HCT116 (cell line): ENCODE measurements around the gene SLC6A7. TPM values are rescaled to one million over a fixed set of nuclear protein-coding genes. Genes with fewer than 3 reads are reported as not detected.

Experiments used
- ATAC-seq: fragments of 200-7000 bp; cut with Tn5 transposase; 2 replicates; pipeline ENCODE4 v1.9.1; 2020; ENCODE audit warnings: mild to moderate bottlenecking, moderate library complexity
- BruUV-seq: library from RNA; stranded (reverse); fragments of 400-500 nt; replicated peaks from 2 replicates; lab custom pipeline; 2021; lab: Mats Ljungman, UMichigan
- CTCF ChIA-PET: fragments of 300-600 bp; sonication (Branson Sonifier 250); formaldehyde crosslinking; loops from one replicate; lab custom pipeline; 2021; ENCODE audit warnings: antibody characterized with exemption; lab: Charles Lee
- POLR2A ChIA-PET: fragments of 300-600, 350-600 bp; sonication (Branson Sonifier 250); formaldehyde crosslinking; loops from one replicate; lab custom pipeline; 2021; ENCODE audit warnings: antibody characterized with exemption; lab: Charles Lee
- RAD21 ChIA-PET, 2 experiments: fragments of 300-600 bp; sonication (Branson Sonifier 250); formaldehyde crosslinking; loops; one replicate each; lab custom pipeline; 2023; ENCODE audit warnings: low total read pairs in 2 of 2; ENCODE audit not compliant: uncharacterized antibody in 2 of 2, unreplicated experiment in 2 of 2, low non-redundant PET in 1 of 2; lab: Charles Lee
- DNase-seq: peaks from one replicate; pipeline ENCODE4 v3.0.0-alpha.2; 2010; ENCODE audit warnings: low read depth, low spot score
- H2AFZ ChIP-seq: fragments of 200-600 bp; shearing (Covaris generic), sonication (generic); 2 replicates; pipeline ENCODE4 v1.6.1; 2017; ENCODE audit warnings: low read depth, mixed run types, mixed read lengths, antibody characterized with exemption, low read length; ENCODE audit not compliant: poor library complexity, severe bottlenecking
- H3K27ac ChIP-seq: 2 replicates; pipeline ENCODE4 v1.5.1; 2012; ENCODE audit warnings: low read depth, low read length
- H3K27me3 ChIP-seq: fragments of 200-600 bp; sonication (generic); 2 replicates; pipeline ENCODE4 v1.6.1; 2016; ENCODE audit warnings: mixed run types, low read length, mixed read lengths; ENCODE audit not compliant: insufficient read depth
- H3K36me3 ChIP-seq, 2 experiments: fragments of 200-500 bp in 1 of 2; fragments of 200-600 bp in 1 of 2; sonication (Bioruptor generic) in 1 of 2; sonication (generic) in 1 of 2; 2 replicates each; pipeline versions ENCODE4 v1.5.1 to v1.6.1; 2014 to 2016; ENCODE audit warnings: low read length in 2 of 2, inconsistent platforms in 1 of 2, mixed read lengths in 1 of 2, mixed run types in 1 of 2; ENCODE audit not compliant: insufficient read depth in 2 of 2, control insufficient read depth in 1 of 2
- H3K4me1 ChIP-seq, 2 experiments: fragments of 200-600 bp in 1 of 2; sonication (generic) in 1 of 2; 2 replicates each; pipeline versions ENCODE4 v1.5.1 to v1.6.1; 2012 to 2017; ENCODE audit warnings: low read length in 2 of 2, inconsistent platforms in 1 of 2, mild to moderate bottlenecking in 1 of 2, mixed read lengths in 1 of 2, mixed run types in 1 of 2, moderate library complexity in 1 of 2; ENCODE audit not compliant: insufficient read depth in 2 of 2, control insufficient read depth in 1 of 2
- H3K4me2 ChIP-seq: fragments of 200-600 bp; sonication (generic); 2 replicates; pipeline ENCODE4 v1.6.1; 2017; ENCODE audit warnings: mixed run types, low read length, mixed read lengths
- H3K4me3 ChIP-seq, 2 experiments: fragments of 200-600 bp in 1 of 2; sonication (generic) in 1 of 2; replicated peaks in 1 of 2; 2 replicates each; pipeline ENCODE4 v1.5.1; 2011 to 2016; ENCODE audit warnings: low read length in 2 of 2, control low read depth in 1 of 2, low read depth in 1 of 2, mild to moderate bottlenecking in 1 of 2, mixed read lengths in 1 of 2, mixed run types in 1 of 2
- H3K79me2 ChIP-seq: fragments of 200-600 bp; sonication (generic); 2 replicates; pipeline ENCODE4 v1.6.1; 2017; ENCODE audit warnings: mild to moderate bottlenecking, mixed run types, low read length, moderate library complexity, mixed read lengths; ENCODE audit not compliant: insufficient read depth
- H3K9ac ChIP-seq: fragments of 200-600 bp; sonication (generic); 2 replicates; pipeline ENCODE4 v1.6.1; 2016; ENCODE audit warnings: low read length, mixed read lengths
- H3K9me2 ChIP-seq: fragments of 200-600 bp; sonication (generic), shearing (Covaris generic); 2 replicates; pipeline ENCODE4 v1.6.1; 2017; ENCODE audit warnings: mixed run types, mild to moderate bottlenecking, moderate library complexity; ENCODE audit not compliant: insufficient read depth
- H3K9me3 ChIP-seq, 2 experiments: fragments of 200-500 bp in 1 of 2; fragments of 200-600 bp in 1 of 2; sonication (Bioruptor generic) in 1 of 2; sonication (generic) in 1 of 2; 2 replicates each; pipeline ENCODE4 v1.6.1; 2014 to 2017; ENCODE audit warnings: low read length in 2 of 2, mixed read lengths in 2 of 2, inconsistent platforms in 1 of 2, low read depth in 1 of 2, mild to moderate bottlenecking in 1 of 2, mixed run types in 1 of 2, moderate library complexity in 1 of 2; ENCODE audit not compliant: control insufficient read depth in 1 of 2, insufficient read depth in 1 of 2
- H4K20me1 ChIP-seq: fragments of 200-600 bp; sonication (generic), shearing (Covaris generic); 2 replicates; pipeline ENCODE4 v1.6.1; 2017; ENCODE audit warnings: mixed run types, mild to moderate bottlenecking, moderate library complexity; ENCODE audit not compliant: insufficient read depth
- ATF3 ChIP-seq: IDR thresholded peaks from 2 replicates; pipeline ENCODE4 v1.6.1; 2012
- ELF1 ChIP-seq: IDR thresholded peaks from 2 replicates; pipeline ENCODE4 v1.6.1; 2012; ENCODE audit warnings: low read depth, borderline replicate concordance
- EZH2phosphoT487 ChIP-seq: fragments of 200-600 bp; IDR thresholded peaks from 2 replicates; pipeline ENCODE4 v1.6.1; 2018; ENCODE audit warnings: antibody characterized with exemption, borderline replicate concordance
- FOSL1 ChIP-seq: IDR thresholded peaks from 2 replicates; pipeline ENCODE4 v1.6.1; 2012; ENCODE audit warnings: low read depth
- POLR2AphosphoS5 ChIP-seq: IDR thresholded peaks from 2 replicates; pipeline ENCODE4 v1.6.1; 2011; ENCODE audit warnings: mild to moderate bottlenecking, low read depth, low read length, moderate library complexity
- REST ChIP-seq: IDR thresholded peaks from 2 replicates; pipeline ENCODE4 v1.6.1; 2012; ENCODE audit warnings: low read depth
- TCF7L2 ChIP-seq: IDR thresholded peaks from 2 replicates; pipeline ENCODE4 v1.7.0; 2011; ENCODE audit warnings: borderline replicate concordance, inconsistent platforms; ENCODE audit not compliant: insufficient read depth, insufficient read length; ENCODE audit errors: extremely low read depth
- intact Hi-C: fragments of 100-400 bp; cut with micrococcal nuclease; formaldehyde crosslinking; loops from 2 replicates; pipeline ENCODE4 v1.10.0; 2022
- total RNA-seq: library from RNA; stranded (reverse); gene quantifications from one replicate; pipeline ENCODE4 v1.2.1, GENCODE V29; 2021; ENCODE audit not compliant: unreplicated experiment

Gene SLC6A7
- total RNA-seq, 1 experiment from 2014 or later, result not detected

DNA sequence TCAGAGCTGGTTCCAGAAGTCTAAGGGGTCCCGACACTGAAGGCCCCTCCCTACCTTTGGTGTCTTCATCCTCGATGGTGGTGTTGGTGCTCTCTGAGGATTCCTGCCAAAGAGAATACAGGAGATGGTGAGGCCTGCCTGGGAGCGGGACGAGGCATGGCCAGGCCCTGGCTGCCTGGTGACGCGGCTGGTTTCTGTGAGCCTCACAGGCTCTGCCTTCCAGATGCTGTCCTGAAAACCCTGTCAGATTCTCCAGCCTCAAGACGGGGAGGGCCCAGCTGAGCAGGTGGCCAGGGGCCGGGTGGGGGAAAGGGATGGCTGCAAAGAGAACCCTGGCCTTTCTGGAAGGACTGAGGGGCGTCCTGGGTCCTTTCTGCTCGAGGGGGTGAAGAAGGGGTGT is 48.8 kb downstream of the SLC6A7 start:
- ATAC-seq (no peak), DNase-seq (no peak)
- Histone ChIP-seq H3K9me3 (no peaks in the 10 kb centered on the region), H3K4me2 (no peak overlapping the region), H3K4me1 (no peaks in the 10 kb centered on the region), H3K9me2 (no peaks in the 10 kb centered on the region), H3K27ac (no peak overlapping the region), H3K79me2 (no peaks in the 10 kb centered on the region), H4K20me1 (no peaks in the 10 kb centered on the region), H3K36me3 (no peaks in the 10 kb centered on the region), H2AFZ (no peak overlapping the region), H3K27me3 (no peaks in the 10 kb centered on the region), H3K4me3 (no peak overlapping the region), H3K9ac (no peak overlapping the region)
- intact Hi-C loops, result no loop called here
- TF ChIP-seq ATF3 (no peak), ELF1 (no peak), TCF7L2 (no peak), FOSL1 (no peak), REST (no peak), EZH2phosphoT487 (no peak), POLR2AphosphoS5 (no peak)
- ChIA-PET RAD21 (no interaction called here), CTCF (no interaction called here), POLR2A (no interaction called here)
- no TSS peak for BruUV-seq
